HepG2 (cell line): ENCODE data around the gene BBC3. TPM values are rescaled to one million over a fixed set of nuclear protein-coding genes. Genes with fewer than 3 reads are reported as not detected.

Experiments
- CBFB ChIP-seq: sonication (generic); formaldehyde crosslinking; IDR thresholded peaks from 2 replicates; pipeline ENCODE4 v1.4.0; 2020; ENCODE audit warnings: missing genetic modification reagents
- ERF ChIP-seq: IDR thresholded peaks from 2 replicates; pipeline ENCODE4 v1.6.1; 2018; ENCODE audit warnings: missing biosample characterization, missing genetic modification reagents
- ESRRA ChIP-seq: sonication (generic); formaldehyde crosslinking; IDR thresholded peaks from 2 replicates; pipeline ENCODE4 v1.5.1; 2020; ENCODE audit warnings: mild to moderate bottlenecking, low read depth, missing genetic modification reagents
- FLYWCH1 ChIP-seq: sonication (generic); formaldehyde crosslinking; IDR thresholded peaks from 2 replicates; pipeline ENCODE4 v1.8.1; 2023; ENCODE audit warnings: mild to moderate bottlenecking, missing genetic modification reagents
- FOSL1 ChIP-seq: sonication (generic); formaldehyde crosslinking; IDR thresholded peaks from 2 replicates; pipeline ENCODE4 v1.9.0; 2021; ENCODE audit warnings: missing genetic modification reagents, borderline replicate concordance
- MED1 ChIP-seq: sonication (generic); formaldehyde crosslinking; IDR thresholded peaks from 2 replicates; pipeline ENCODE4 v1.4.0; 2020; ENCODE audit warnings: missing genetic modification reagents
- NFATC3 ChIP-seq: sonication (generic); formaldehyde crosslinking; IDR thresholded peaks from 2 replicates; pipeline ENCODE4 v1.5.1; 2020; ENCODE audit warnings: mild to moderate bottlenecking, missing genetic modification reagents
- PAF1 ChIP-seq: IDR thresholded peaks from 2 replicates; pipeline ENCODE4 v1.6.1; 2016; ENCODE audit warnings: missing genetic modification reagents, missing compliant biosample characterization
- PHF8 ChIP-seq: sonication (generic); formaldehyde crosslinking; IDR thresholded peaks from 2 replicates; pipeline ENCODE4 v1.5.0; 2020; ENCODE audit warnings: missing genetic modification reagents
- POGZ ChIP-seq: sonication (generic); formaldehyde crosslinking; IDR thresholded peaks from 2 replicates; pipeline ENCODE4 v1.4.0; 2020; ENCODE audit warnings: mild to moderate bottlenecking, missing genetic modification reagents
- PPARG ChIP-seq: conservative IDR thresholded peaks from 2 replicates; pipeline ENCODE4 v1.6.1; 2016; ENCODE audit warnings: missing biosample characterization, missing genetic modification reagents
- PRMT3 ChIP-seq: sonication (generic); formaldehyde crosslinking; IDR thresholded peaks from 2 replicates; pipeline ENCODE4 v1.8.1; 2022; ENCODE audit warnings: low read depth, mild to moderate bottlenecking, moderate library complexity, missing genetic modification reagents, borderline replicate concordance
- RARA ChIP-seq: IDR thresholded peaks from 2 replicates; pipeline ENCODE4 v1.6.1; 2016; ENCODE audit warnings: missing genetic modification reagents, missing compliant biosample characterization
- SALL2 ChIP-seq: sonication (generic); formaldehyde crosslinking; IDR thresholded peaks from 2 replicates; pipeline ENCODE4 v1.8.1; 2023; ENCODE audit warnings: mild to moderate bottlenecking, missing genetic modification reagents, inconsistent platforms
- SOX5 ChIP-seq: IDR thresholded peaks from 2 replicates; pipeline ENCODE4 v1.6.1; 2016; ENCODE audit warnings: borderline replicate concordance
- THAP11 ChIP-seq: IDR thresholded peaks from 2 replicates; pipeline ENCODE4 v1.6.1; 2016; ENCODE audit warnings: missing biosample characterization, missing genetic modification reagents
- ZFP37 ChIP-seq: sonication (generic); formaldehyde crosslinking; IDR thresholded peaks from 2 replicates; pipeline ENCODE4 v1.4.0; 2020; ENCODE audit warnings: missing genetic modification reagents, borderline replicate concordance
- ZMAT3 ChIP-seq: sonication (generic); formaldehyde crosslinking; conservative IDR thresholded peaks from 2 replicates; pipeline ENCODE4 v1.7.0; 2021; ENCODE audit warnings: missing genetic modification reagents
- ZNF24 ChIP-seq: fragments of 450-650 bp; IDR thresholded peaks from 2 replicates; pipeline ENCODE4 v1.6.1; 2017; ENCODE audit warnings: antibody characterized with exemption, mild to moderate bottlenecking
- ZNF891 ChIP-seq: sonication (generic); formaldehyde crosslinking; IDR thresholded peaks from 2 replicates; pipeline ENCODE4 v1.5.0; 2020; ENCODE audit warnings: mild to moderate bottlenecking, missing genetic modification reagents
- ZSCAN29 ChIP-seq: sonication (generic); formaldehyde crosslinking; conservative IDR thresholded peaks from 2 replicates; pipeline ENCODE4 v1.4.0; 2020; ENCODE audit warnings: mild to moderate bottlenecking, missing genetic modification reagents
- polyA plus RNA-seq, 8 experiments: library from polyadenylated mRNA; depleted of rRNA in 3 of 8; stranded (reverse) in 7 of 8; unstranded in 1 of 8; fragments of >200 nt; fragmentation: Illumina TruSeq in 4 of 8; extraction: Trizol in 4 of 8; gene quantifications; 2 replicates each; pipeline versions ENCODE4 v1.2.1 to v1.2.3, GENCODE V29; 2011 to 2016; ENCODE audit warnings: low read depth in 4 of 8, missing spikeins in 1 of 8, mixed read lengths in 1 of 8; ENCODE audit not compliant: insufficient read depth in 1 of 8
- total RNA-seq, 5 experiments: library from RNA; depleted of rRNA; stranded (reverse); fragments of >200 nt; fragmentation: Illumina TruSeq; extraction: Trizol; gene quantifications; 2 replicates each; pipeline ENCODE4 v1.2.3, GENCODE V29; 2016; ENCODE audit warnings: low read depth in 1 of 5
- TF ChIP-seq, protein P1 (sequence below): sonication (generic); formaldehyde crosslinking; IDR thresholded peaks from 2 replicates; pipeline ENCODE4 v1.5.0; 2020; ENCODE audit warnings: missing genetic modification reagents, mild to moderate bottlenecking, borderline replicate concordance
- TF ChIP-seq, protein P2 (sequence below): sonication (generic); formaldehyde crosslinking; IDR thresholded peaks from 2 replicates; pipeline ENCODE4 v1.4.0; 2020; ENCODE audit warnings: missing genetic modification reagents
- TF ChIP-seq, protein P3 (sequence below): sonication (generic); formaldehyde crosslinking; IDR thresholded peaks from 2 replicates; pipeline ENCODE4 v1.5.1; 2020; ENCODE audit warnings: mild to moderate bottlenecking, missing genetic modification reagents, borderline replicate concordance

The BBC3 gene
- total and polyA plus RNA-seq, 2 of the 13 experiments (the other 11 are each of a cell fraction or from before 2014, with no cell fraction given) = 6.1 to 8.8 TPM

DNA sequence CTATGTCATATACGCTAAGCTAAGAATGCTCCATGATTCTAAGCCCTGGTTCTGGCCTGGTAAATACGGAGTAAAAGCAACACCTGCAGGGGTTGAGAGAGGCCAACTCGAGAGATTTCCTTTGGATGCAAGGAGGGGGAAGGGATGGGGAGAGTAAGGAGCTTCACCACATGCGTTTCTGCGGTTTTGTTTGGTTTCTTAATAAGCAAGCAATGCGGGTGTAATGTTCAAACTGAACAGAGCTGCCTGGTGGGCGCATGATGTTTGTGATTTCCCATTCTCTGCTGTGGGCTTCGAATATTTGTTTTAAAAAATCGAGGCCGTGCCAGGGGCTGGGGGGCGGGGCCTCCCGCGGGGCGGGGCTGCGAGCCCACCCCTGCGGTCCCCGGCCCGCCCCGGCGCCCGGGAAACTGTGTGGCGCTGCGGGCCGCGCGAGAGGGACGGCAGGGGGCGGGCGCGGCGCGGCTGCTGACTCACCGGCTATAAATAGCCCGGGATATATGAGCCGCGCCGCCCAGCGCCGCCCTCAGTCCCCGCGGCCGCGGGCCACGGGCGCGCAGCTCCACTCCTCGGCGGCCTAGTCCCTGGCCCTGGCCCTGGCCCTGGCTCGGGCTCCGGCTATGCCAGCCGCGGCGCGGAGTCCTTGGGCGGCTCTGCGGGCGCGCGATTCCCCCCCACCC, 5.1 kb downstream of the BBC3 start (continued):
- peak; percentile 89; the same call in 1 of the 2 replicates for TF ChIP-seq ERF (CRISPR knock-in tag)
- TF ChIP-seq ESRRA (CRISPR knock-in tag) = no peak
- peak; percentile 27; the same call in 1 of the 2 replicates for TF ChIP-seq POGZ (CRISPR knock-in tag)
- TF ChIP-seq, protein P1, sequence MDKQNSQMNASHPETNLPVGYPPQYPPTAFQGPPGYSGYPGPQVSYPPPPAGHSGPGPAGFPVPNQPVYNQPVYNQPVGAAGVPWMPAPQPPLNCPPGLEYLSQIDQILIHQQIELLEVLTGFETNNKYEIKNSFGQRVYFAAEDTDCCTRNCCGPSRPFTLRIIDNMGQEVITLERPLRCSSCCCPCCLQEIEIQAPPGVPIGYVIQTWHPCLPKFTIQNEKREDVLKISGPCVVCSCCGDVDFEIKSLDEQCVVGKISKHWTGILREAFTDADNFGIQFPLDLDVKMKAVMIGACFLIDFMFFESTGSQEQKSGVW (CRISPR knock-in tag) = no peak
- peak; percentile 85 for TF ChIP-seq MED1 (CRISPR knock-in tag)
- 0 out of 2 replicates have a peak, but pooled peaks have one; percentile 7 for TF ChIP-seq CBFB (CRISPR knock-in tag)
- TF ChIP-seq FOSL1 (CRISPR knock-in tag) = peak; percentile 73; the same call in 1 of the 2 replicates
- TF ChIP-seq PRMT3 (CRISPR knock-in tag) = peak; percentile 75; the same call in 1 of the 2 replicates
- TF ChIP-seq PHF8 (CRISPR knock-in tag) = peak; percentile 46; the same call in 1 of the 2 replicates
- no peak for TF ChIP-seq ZFP37 (CRISPR knock-in tag)
- peak; percentile 44 for TF ChIP-seq ZMAT3 (CRISPR knock-in tag)
- no peak for TF ChIP-seq NFATC3 (CRISPR knock-in tag)
- TF ChIP-seq FLYWCH1 = no peak
- TF ChIP-seq SOX5 (CRISPR knock-in tag) = peak; percentile 23; the same call in 1 of the 2 replicates
- TF ChIP-seq SALL2 (CRISPR knock-in tag) = peak; percentile 89
- TF ChIP-seq ZSCAN29 (CRISPR knock-in tag) = no peak
- TF ChIP-seq, protein P2, sequence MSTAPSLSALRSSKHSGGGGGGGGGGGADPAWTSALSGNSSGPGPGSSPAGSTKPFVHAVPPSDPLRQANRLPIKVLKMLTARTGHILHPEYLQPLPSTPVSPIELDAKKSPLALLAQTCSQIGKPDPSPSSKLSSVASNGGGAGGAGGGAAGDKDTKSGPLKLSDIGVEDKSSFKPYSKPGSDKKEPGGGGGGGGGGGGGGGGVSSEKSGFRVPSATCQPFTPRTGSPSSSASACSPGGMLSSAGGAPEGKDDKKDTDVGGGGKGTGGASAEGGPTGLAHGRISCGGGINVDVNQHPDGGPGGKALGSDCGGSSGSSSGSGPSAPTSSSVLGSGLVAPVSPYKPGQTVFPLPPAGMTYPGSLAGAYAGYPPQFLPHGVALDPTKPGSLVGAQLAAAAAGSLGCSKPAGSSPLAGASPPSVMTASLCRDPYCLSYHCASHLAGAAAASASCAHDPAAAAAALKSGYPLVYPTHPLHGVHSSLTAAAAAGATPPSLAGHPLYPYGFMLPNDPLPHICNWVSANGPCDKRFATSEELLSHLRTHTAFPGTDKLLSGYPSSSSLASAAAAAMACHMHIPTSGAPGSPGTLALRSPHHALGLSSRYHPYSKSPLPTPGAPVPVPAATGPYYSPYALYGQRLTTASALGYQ (CRISPR knock-in tag) = peak; percentile 46; the same call in 1 of the 2 replicates
- TF ChIP-seq ZNF891 (CRISPR knock-in tag) = peak; percentile 81
- TF ChIP-seq THAP11 (CRISPR knock-in tag) = peak; percentile 60
- 0 out of 2 replicates have a peak, but pooled peaks have one; percentile 10 for TF ChIP-seq RARA (CRISPR knock-in tag)
- TF ChIP-seq PPARG (CRISPR knock-in tag) = 0 out of 2 replicates have a peak, but pooled peaks have one; percentile 21
- TF ChIP-seq PAF1 = no peak
- TF ChIP-seq, protein P3, sequence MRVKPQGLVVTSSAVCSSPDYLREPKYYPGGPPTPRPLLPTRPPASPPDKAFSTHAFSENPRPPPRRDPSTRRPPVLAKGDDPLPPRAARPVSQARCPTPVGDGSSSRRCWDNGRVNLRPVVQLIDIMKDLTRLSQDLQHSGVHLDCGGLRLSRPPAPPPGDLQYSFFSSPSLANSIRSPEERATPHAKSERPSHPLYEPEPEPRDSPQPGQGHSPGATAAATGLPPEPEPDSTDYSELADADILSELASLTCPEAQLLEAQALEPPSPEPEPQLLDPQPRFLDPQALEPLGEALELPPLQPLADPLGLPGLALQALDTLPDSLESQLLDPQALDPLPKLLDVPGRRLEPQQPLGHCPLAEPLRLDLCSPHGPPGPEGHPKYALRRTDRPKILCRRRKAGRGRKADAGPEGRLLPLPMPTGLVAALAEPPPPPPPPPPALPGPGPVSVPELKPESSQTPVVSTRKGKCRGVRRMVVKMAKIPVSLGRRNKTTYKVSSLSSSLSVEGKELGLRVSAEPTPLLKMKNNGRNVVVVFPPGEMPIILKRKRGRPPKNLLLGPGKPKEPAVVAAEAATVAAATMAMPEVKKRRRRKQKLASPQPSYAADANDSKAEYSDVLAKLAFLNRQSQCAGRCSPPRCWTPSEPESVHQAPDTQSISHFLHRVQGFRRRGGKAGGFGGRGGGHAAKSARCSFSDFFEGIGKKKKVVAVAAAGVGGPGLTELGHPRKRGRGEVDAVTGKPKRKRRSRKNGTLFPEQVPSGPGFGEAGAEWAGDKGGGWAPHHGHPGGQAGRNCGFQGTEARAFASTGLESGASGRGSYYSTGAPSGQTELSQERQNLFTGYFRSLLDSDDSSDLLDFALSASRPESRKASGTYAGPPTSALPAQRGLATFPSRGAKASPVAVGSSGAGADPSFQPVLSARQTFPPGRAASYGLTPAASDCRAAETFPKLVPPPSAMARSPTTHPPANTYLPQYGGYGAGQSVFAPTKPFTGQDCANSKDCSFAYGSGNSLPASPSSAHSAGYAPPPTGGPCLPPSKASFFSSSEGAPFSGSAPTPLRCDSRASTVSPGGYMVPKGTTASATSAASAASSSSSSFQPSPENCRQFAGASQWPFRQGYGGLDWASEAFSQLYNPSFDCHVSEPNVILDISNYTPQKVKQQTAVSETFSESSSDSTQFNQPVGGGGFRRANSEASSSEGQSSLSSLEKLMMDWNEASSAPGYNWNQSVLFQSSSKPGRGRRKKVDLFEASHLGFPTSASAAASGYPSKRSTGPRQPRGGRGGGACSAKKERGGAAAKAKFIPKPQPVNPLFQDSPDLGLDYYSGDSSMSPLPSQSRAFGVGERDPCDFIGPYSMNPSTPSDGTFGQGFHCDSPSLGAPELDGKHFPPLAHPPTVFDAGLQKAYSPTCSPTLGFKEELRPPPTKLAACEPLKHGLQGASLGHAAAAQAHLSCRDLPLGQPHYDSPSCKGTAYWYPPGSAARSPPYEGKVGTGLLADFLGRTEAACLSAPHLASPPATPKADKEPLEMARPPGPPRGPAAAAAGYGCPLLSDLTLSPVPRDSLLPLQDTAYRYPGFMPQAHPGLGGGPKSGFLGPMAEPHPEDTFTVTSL (CRISPR knock-in tag) = no peak
- TF ChIP-seq ZNF24 = no peak
